ENCODE measurements around the gene KAT14. TPM values are rescaled to one million over a fixed set of nuclear protein-coding genes. Genes with fewer than 3 reads are reported as not detected.
A peak's percentile ranks its signal among the peaks of the same experiment; 100 is the strongest.
"Not testable (repeated sequence)": the region's sequence is repeated elsewhere in the genome, so short reads cannot be mapped to it uniquely, and the experiment has no call there.

KAT14 gene
- polyA plus RNA-seq, 3 donors, result 27.5 to 34.3 (median 31.8) TPM

GRCh38 chr20:18194461-18194860 is 56.8 kb downstream of the KAT14 start:
- DNase-seq (ENCODE audit: extremely low read depth in 1 of 11, low read depth in 9 of 11, low spot score in 4 of 11), result not testable (repeated sequence)

- no peak for DNase-seq (ENCODE audit: extremely low read depth in 1 of 11, low read depth in 9 of 11, low spot score in 4 of 11)
These were observed 58.3 kb downstream of the KAT14 start for GRCh38 chr20:18195931-18196330.

- DNase-seq (ENCODE audit: extremely low read depth in 1 of 11, low read depth in 9 of 11, low spot score in 4 of 11), result no peak
These were observed 59.9 kb downstream of the KAT14 start for GRCh38 chr20:18197382-18198070.

GRCh38 chr20:18202966-18203365 is 65.3 kb downstream of the KAT14 start:
- DNase-seq (ENCODE audit: extremely low read depth in 1 of 11, low read depth in 9 of 11, low spot score in 4 of 11), result no peak

- not testable (repeated sequence) for DNase-seq (ENCODE audit: extremely low read depth in 1 of 11, low read depth in 9 of 11, low spot score in 4 of 11)
These were observed 66.0 kb downstream of the KAT14 start for GRCh38 chr20:18203700-18204099.

GRCh38 chr20:18213002-18213401 is 75.3 kb downstream of the KAT14 start:
- DNase-seq (ENCODE audit: extremely low read depth in 1 of 11, low read depth in 9 of 11, low spot score in 4 of 11), result no peak

GRCh38 chr20:18215566-18215965 is 77.9 kb downstream of the KAT14 start:
- DNase-seq (ENCODE audit: extremely low read depth in 1 of 11, low read depth in 9 of 11, low spot score in 4 of 11), result no peak

GRCh38 chr20:18218280-18218679 is 80.6 kb downstream of the KAT14 start:
- no peak for DNase-seq (ENCODE audit: extremely low read depth in 1 of 11, low read depth in 9 of 11, low spot score in 4 of 11)

- DNase-seq (ENCODE audit: extremely low read depth in 1 of 11, low read depth in 9 of 11, low spot score in 4 of 11), result no peak
These were observed 85.7 kb downstream of the KAT14 start for GRCh38 chr20:18223409-18223808.

- peak in 5 of 11 donors; percentile 22 to 48 (median 39) for DNase-seq (ENCODE audit: extremely low read depth in 1 of 11, low read depth in 9 of 11, low spot score in 4 of 11)
These were observed 87.4 kb downstream of the KAT14 start for GRCh38 chr20:18224968-18225568.

- DNase-seq (ENCODE audit: extremely low read depth in 1 of 11, low read depth in 9 of 11, low spot score in 4 of 11), result no peak
These were observed 88.0 kb downstream of the KAT14 start for GRCh38 chr20:18225632-18226031.

- not testable (repeated sequence) for DNase-seq (ENCODE audit: extremely low read depth in 1 of 11, low read depth in 9 of 11, low spot score in 4 of 11)
These were observed 89.1 kb downstream of the KAT14 start for GRCh38 chr20:18226741-18227140.

GRCh38 chr20:18233408-18233943 is 95.8 kb downstream of the KAT14 start:
- DNase-seq (ENCODE audit: extremely low read depth in 1 of 11, low read depth in 9 of 11, low spot score in 4 of 11), result no peak

Other genes starting within 250 kb of the KAT14 start
- gene SNX5, start 169.1 kb upstream of the KAT14 start, polyA plus RNA-seq (ENCODE audit: insufficient read length in 3 of 3), result 100 to 1,000 TPM; 209 to 251 (median 235) TPM
- gene MGME1, start 168.8 kb upstream of the KAT14 start, polyA plus RNA-seq (ENCODE audit: insufficient read length in 3 of 3), result 10 to 100 TPM; 40.1 to 46.0 (median 41.4) TPM
- 1 to 10 TPM in 2 of 3 donors, under 1 TPM in 1; 0.65 to 1.5 (median 1.2) TPM for gene OVOL2, start 79.9 kb upstream of the KAT14 start, polyA plus RNA-seq (ENCODE audit: insufficient read length in 3 of 3)
- gene PET117, start within 50 bp of the KAT14 start, polyA plus RNA-seq (ENCODE audit: insufficient read length in 3 of 3), result 10 to 100 TPM; 16.5 to 18.4 (median 17.9) TPM
- 10 to 100 TPM; 27.2 to 37.7 (median 27.3) TPM for gene ZNF133, start 150.7 kb downstream of the KAT14 start, polyA plus RNA-seq (ENCODE audit: insufficient read length in 3 of 3)

Data from renal cortex interstitium (tissue), 11 donors.